ENCODE measurements around the gene ABHD12.

GRCh38 chr20:25353747-25354705, 36.6 kb downstream of the ABHD12 start:
- TF ChIP-seq POLR2AphosphoS5 (IDR thresholded peaks at IDR 0.05) (peak; percentile 42), POLR2A (IDR thresholded peaks at IDR 0.05) (no peak)
